ENCODE results near the gene RCSD1. TPM values are rescaled to one million over a fixed set of nuclear protein-coding genes. Genes with fewer than 3 reads are reported as not detected.

Gene RCSD1
- total RNA-seq, 5 donors from 2014 or later (not counting 1 experiment from before 2014, with no cell fraction given): 101 to 126 (median 107) TPM

GRCh38 chr1:167676916-167677848, 47.1 kb downstream of the RCSD1 start:
- ChIA-PET POLR2A (no interaction called here), CTCF (interaction anchor here in 1 of 2 donors (0.6 to 1.0 kb wide), 2 partner anchors 11 kb away, joined by 4 to 5 read pairs; no protein-coding TSS in a partner anchor)
- peaks cover 29 to 32% (median 31%) of the 10 kb centered on the region in 3 donors for H3K4me1 Mint-ChIP-seq
- DNase-seq (no peak), ATAC-seq (replicated peaks in 1 of 4) (no peak)
- H3K36me3 ChIP-seq (ENCODE audit: control insufficient read depth in 2 of 2, extremely low read depth in 1 of 2, insufficient read depth in 1 of 2, low read length in 1 of 2): peaks cover 7 to 74% of the 10 kb centered on the region in 2 donors
- H3K27me3 ChIP-seq (replicated peaks in 1 of 2; ENCODE audit: control insufficient read depth in 2 of 2, extremely low read depth in 1 of 2, insufficient read depth in 2 of 2, low read length in 1 of 2): no peaks in the 10 kb centered on the region
- no peak overlapping the region for H3K4me3 Mint-ChIP-seq
- H3K27me3 Mint-ChIP-seq: no peaks in the 10 kb centered on the region
- peaks cover 36% of the 10 kb centered on the region for H3K36me3 Mint-ChIP-seq
- no peaks in the 10 kb centered on the region for H3K9me3 Mint-ChIP-seq
- WGBS (ENCODE audit: insufficient coverage): no CpG with 5 or more reads among the region's 7 CpGs
- no peak overlapping the region for H3K27ac ChIP-seq (ENCODE audit: low read length)
- H3K27ac Mint-ChIP-seq: peak overlapping the region; percentile 74 to 78
- peaks cover 2 to 47% of the 10 kb centered on the region in 2 experiments for H3K4me1 ChIP-seq (ENCODE audit: control insufficient read depth in 1 of 2, extremely low read depth in 1 of 2, insufficient read depth in 2 of 2, low read length in 2 of 2)
- H3K9me3 ChIP-seq: no peaks in the 10 kb centered on the region
- H3K4me3 ChIP-seq (ENCODE audit: control insufficient read depth in 1 of 2, extremely low read depth in 1 of 2, low read length in 1 of 2): no peak overlapping the region

GRCh38 chr1:167678422-167678821, 48.4 kb downstream of the RCSD1 start:
- Mint-ChIP-seq H3K4me3 (no peak overlapping the region), H3K9me3 (no peaks in the 10 kb centered on the region), H3K36me3 (peaks cover 23% of the 10 kb centered on the region), H3K27me3 (no peaks in the 10 kb centered on the region), H3K27ac (no peak overlapping the region), H3K4me1 (peaks cover 17 to 23% (median 18%) of the 10 kb centered on the region in 3 donors)
- WGBS (ENCODE audit: insufficient coverage): 95% methylated on average over 10 of the region's 10 CpGs
- Histone ChIP-seq H3K9me3 (no peaks in the 10 kb centered on the region), H3K36me3 (ENCODE audit: control insufficient read depth in 2 of 2, extremely low read depth in 1 of 2, insufficient read depth in 1 of 2, low read length in 1 of 2) (peaks cover 7 to 74% of the 10 kb centered on the region in 2 donors), H3K27me3 (replicated peaks in 1 of 2; ENCODE audit: control insufficient read depth in 2 of 2, extremely low read depth in 1 of 2, insufficient read depth in 2 of 2, low read length in 1 of 2) (no peaks in the 10 kb centered on the region), H3K4me1 (ENCODE audit: control insufficient read depth in 1 of 2, extremely low read depth in 1 of 2, insufficient read depth in 2 of 2, low read length in 2 of 2) (peaks cover 2 to 47% of the 10 kb centered on the region in 2 experiments), H3K27ac (ENCODE audit: low read length) (no peak overlapping the region), H3K4me3 (ENCODE audit: control insufficient read depth in 1 of 2, extremely low read depth in 1 of 2, low read length in 1 of 2) (no peak overlapping the region)
- ATAC-seq (replicated peaks in 1 of 4): no peak
- POLR2A ChIA-PET: no interaction called here
- no peak for DNase-seq
- CTCF ChIA-PET: no interaction called here

GRCh38 chr1:167678838-167679237, 48.8 kb downstream of the RCSD1 start:
- DNase-seq (no peak), ATAC-seq (replicated peaks in 1 of 4) (no peak)
- H3K36me3 ChIP-seq (ENCODE audit: control insufficient read depth in 2 of 2, extremely low read depth in 1 of 2, insufficient read depth in 1 of 2, low read length in 1 of 2): peaks cover 7 to 74% of the 10 kb centered on the region in 2 donors
- ChIA-PET CTCF (interaction anchor here in 1 of 2 donors (0.7 kb wide), 1 partner anchor 78 kb away, joined by 3 read pairs; no protein-coding TSS in a partner anchor), POLR2A (interaction anchor here in 1 of 2 donors (0.6 kb wide), 1 partner anchor 413 kb away, joined by 18 read pairs; no protein-coding TSS in a partner anchor)
- H3K27ac ChIP-seq (ENCODE audit: low read length): peak overlapping the region; percentile 34
- WGBS (ENCODE audit: insufficient coverage): no CpG with 5 or more reads among the region's 3 CpGs
- H3K27me3 ChIP-seq (replicated peaks in 1 of 2; ENCODE audit: control insufficient read depth in 2 of 2, extremely low read depth in 1 of 2, insufficient read depth in 2 of 2, low read length in 1 of 2): no peaks in the 10 kb centered on the region
- no peak overlapping the region for H3K27ac Mint-ChIP-seq
- no peak overlapping the region for H3K4me3 ChIP-seq (ENCODE audit: control insufficient read depth in 1 of 2, extremely low read depth in 1 of 2, low read length in 1 of 2)
- peaks cover 13 to 19% (median 14%) of the 10 kb centered on the region in 3 donors for H3K4me1 Mint-ChIP-seq
- H3K4me1 ChIP-seq (ENCODE audit: control insufficient read depth in 1 of 2, extremely low read depth in 1 of 2, insufficient read depth in 2 of 2, low read length in 2 of 2): peaks cover 2 to 47% of the 10 kb centered on the region in 2 experiments
- no peaks in the 10 kb centered on the region for H3K9me3 Mint-ChIP-seq
- no peaks in the 10 kb centered on the region for H3K9me3 ChIP-seq
- no peak overlapping the region for H3K4me3 Mint-ChIP-seq
- H3K36me3 Mint-ChIP-seq: peaks cover 21% of the 10 kb centered on the region
- H3K27me3 Mint-ChIP-seq: no peaks in the 10 kb centered on the region

- Histone ChIP-seq H3K27me3 (replicated peaks in 1 of 2; ENCODE audit: control insufficient read depth in 2 of 2, extremely low read depth in 1 of 2, insufficient read depth in 2 of 2, low read length in 1 of 2) (no peaks in the 10 kb centered on the region), H3K36me3 (ENCODE audit: control insufficient read depth in 2 of 2, extremely low read depth in 1 of 2, insufficient read depth in 1 of 2, low read length in 1 of 2) (peaks cover 7 to 77% of the 10 kb centered on the region in 2 donors), H3K4me3 (ENCODE audit: control insufficient read depth in 1 of 2, extremely low read depth in 1 of 2, low read length in 1 of 2) (no peak overlapping the region), H3K9me3 (no peaks in the 10 kb centered on the region), H3K27ac (ENCODE audit: low read length) (peak overlapping the region; percentile 34), H3K4me1 (ENCODE audit: control insufficient read depth in 1 of 2, extremely low read depth in 1 of 2, insufficient read depth in 2 of 2, low read length in 2 of 2) (peaks cover 2 to 43% of the 10 kb centered on the region in 2 experiments)
- no peaks in the 10 kb centered on the region for H3K27me3 Mint-ChIP-seq
- H3K4me3 Mint-ChIP-seq: no peak overlapping the region
- ATAC-seq (replicated peaks in 1 of 4): no peak
- H3K9me3 Mint-ChIP-seq: no peaks in the 10 kb centered on the region
- ChIA-PET CTCF (interaction anchor here in 1 of 2 donors (3.6 kb wide), 1 partner anchor 79 kb away, joined by 18 read pairs; no protein-coding TSS in a partner anchor), POLR2A (interaction anchor here in 1 of 2 donors (0.6 kb wide), 1 partner anchor 414 kb away, joined by 18 read pairs; no protein-coding TSS in a partner anchor)
- 98% methylated on average over 5 of the region's 6 CpGs for WGBS (ENCODE audit: insufficient coverage)
- peaks cover 24% of the 10 kb centered on the region for H3K36me3 Mint-ChIP-seq
- peaks cover 10 to 12% (median 10%) of the 10 kb centered on the region in 3 donors for H3K4me1 Mint-ChIP-seq
- DNase-seq: no peak
- no peak overlapping the region for H3K27ac Mint-ChIP-seq
Measured at GRCh38 chr1:167679714-167680113, 49.7 kb downstream of the RCSD1 start.

GRCh38 chr1:167681024-167681423, 51.0 kb downstream of the RCSD1 start:
- Mint-ChIP-seq H3K36me3 (peaks cover 31% of the 10 kb centered on the region), H3K4me3 (no peak overlapping the region), H3K4me1 (peaks cover 12 to 15% (median 13%) of the 10 kb centered on the region in 3 donors), H3K27ac (peak overlapping the region in 1 of 2 donors; percentile 87), H3K9me3 (no peaks in the 10 kb centered on the region), H3K27me3 (no peaks in the 10 kb centered on the region)
- Histone ChIP-seq H3K27ac (ENCODE audit: low read length) (peak overlapping the region; percentile 39), H3K36me3 (ENCODE audit: control insufficient read depth in 2 of 2, extremely low read depth in 1 of 2, insufficient read depth in 1 of 2, low read length in 1 of 2) (peaks cover 11 to 87% of the 10 kb centered on the region in 2 donors), H3K4me3 (ENCODE audit: control insufficient read depth in 1 of 2, extremely low read depth in 1 of 2, low read length in 1 of 2) (no peak overlapping the region), H3K9me3 (no peaks in the 10 kb centered on the region), H3K27me3 (replicated peaks in 1 of 2; ENCODE audit: control insufficient read depth in 2 of 2, extremely low read depth in 1 of 2, insufficient read depth in 2 of 2, low read length in 1 of 2) (no peaks in the 10 kb centered on the region), H3K4me1 (ENCODE audit: control insufficient read depth in 1 of 2, extremely low read depth in 1 of 2, insufficient read depth in 2 of 2, low read length in 2 of 2) (peaks cover 1 to 39% of the 10 kb centered on the region in 2 experiments)
- ChIA-PET CTCF (interaction anchor here (0.6 to 3.6 kb wide), 3 partner anchors 12 to 80 kb away, joined by 4 to 18 read pairs (median 5); no protein-coding TSS in a partner anchor), POLR2A (interaction anchor here in 1 of 2 donors (0.7 kb wide), 1 partner anchor 53 kb away, joined by 3 read pairs; no protein-coding TSS in a partner anchor)
- no peak for DNase-seq
- no peak for ATAC-seq (replicated peaks in 1 of 4)
- no CpG with 5 or more reads among the region's 3 CpGs for WGBS (ENCODE audit: insufficient coverage)

GRCh38 chr1:167681451-167682098, 51.5 kb downstream of the RCSD1 start:
- H3K9me3 Mint-ChIP-seq: no peaks in the 10 kb centered on the region
- no CpG with 5 or more reads among the region's 5 CpGs for WGBS (ENCODE audit: insufficient coverage)
- H3K27me3 ChIP-seq (replicated peaks in 1 of 2; ENCODE audit: control insufficient read depth in 2 of 2, extremely low read depth in 1 of 2, insufficient read depth in 2 of 2, low read length in 1 of 2): no peaks in the 10 kb centered on the region
- peaks cover 32% of the 10 kb centered on the region for H3K36me3 Mint-ChIP-seq
- H3K36me3 ChIP-seq (ENCODE audit: control insufficient read depth in 2 of 2, extremely low read depth in 1 of 2, insufficient read depth in 1 of 2, low read length in 1 of 2): peaks cover 8 to 89% of the 10 kb centered on the region in 2 donors
- no peak overlapping the region for H3K4me3 ChIP-seq (ENCODE audit: control insufficient read depth in 1 of 2, extremely low read depth in 1 of 2, low read length in 1 of 2)
- no peaks in the 10 kb centered on the region for H3K27me3 Mint-ChIP-seq
- H3K4me3 Mint-ChIP-seq: no peak overlapping the region
- peak overlapping the region; percentile 39 for H3K27ac ChIP-seq (ENCODE audit: low read length)
- no peaks in the 10 kb centered on the region for H3K9me3 ChIP-seq
- H3K4me1 ChIP-seq (ENCODE audit: control insufficient read depth in 1 of 2, extremely low read depth in 1 of 2, insufficient read depth in 2 of 2, low read length in 2 of 2): peaks cover 0 to 35% of the 10 kb centered on the region in 2 experiments
- POLR2A ChIA-PET: interaction anchor here in 1 of 2 donors (0.6 kb wide), 2 partner anchors 13 to 462 kb away, joined by 3 to 4 read pairs; no protein-coding TSS in a partner anchor
- DNase-seq (no peak), ATAC-seq (replicated peaks in 1 of 4) (no peak)
- CTCF ChIA-PET: interaction anchor here (0.6 to 3.6 kb wide), 5 partner anchors 20 to 123 kb away, joined by 3 to 18 read pairs (median 5); no protein-coding TSS in a partner anchor
- peak overlapping the region; percentile 79 to 87 for H3K27ac Mint-ChIP-seq
- H3K4me1 Mint-ChIP-seq: peaks cover 12 to 17% (median 14%) of the 10 kb centered on the region in 3 donors
